ENCODE results near the gene PCP4L1.
A peak's percentile ranks its signal among the peaks of the same experiment; 100 is the strongest.

The PCP4L1 gene

DNA sequence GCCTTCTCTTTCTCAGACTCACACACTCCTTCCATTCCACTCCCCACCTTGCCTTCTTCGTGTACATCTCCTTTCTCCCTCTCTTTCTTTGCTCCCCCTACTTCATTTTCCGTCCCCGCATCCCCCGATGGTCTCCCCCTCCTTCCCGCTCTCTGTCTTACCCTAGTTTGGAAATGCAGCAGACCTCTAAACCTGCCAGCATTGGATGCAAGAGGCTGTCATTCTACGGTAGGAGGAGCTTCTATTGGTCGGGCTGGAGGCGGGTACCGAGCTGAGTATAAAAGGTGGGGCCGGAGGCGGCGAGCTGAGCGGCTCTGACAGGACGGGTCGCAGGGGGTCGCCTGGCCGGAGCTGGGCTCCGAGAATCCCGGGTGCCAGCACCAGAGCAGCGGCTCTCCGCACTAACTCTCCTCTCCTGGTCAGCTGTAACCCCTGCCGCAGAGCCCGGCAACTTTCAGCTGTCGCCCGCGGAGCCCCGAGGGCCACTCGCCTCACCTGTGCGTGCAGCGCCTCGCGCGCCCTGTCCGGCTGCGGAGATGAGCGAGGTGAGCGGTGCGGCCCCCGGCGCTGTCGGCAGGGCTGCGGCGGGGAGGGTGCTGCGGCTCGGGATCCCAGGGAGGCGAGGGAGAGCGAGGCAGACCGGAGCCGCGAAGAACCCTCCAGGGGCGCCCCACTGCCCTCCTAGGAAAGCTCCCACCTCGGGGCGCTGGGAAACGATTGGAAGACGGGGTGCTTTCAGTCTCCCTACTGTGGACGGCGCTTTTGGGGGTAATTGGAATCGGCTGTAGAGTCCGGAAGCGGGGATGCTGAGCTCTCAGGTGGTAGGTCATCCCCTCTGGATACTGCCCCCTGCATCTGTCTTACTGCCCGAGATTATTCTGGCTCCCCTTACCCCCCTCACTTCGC lies at the start of gene PCP4L1:
TSS of gene PCP4L1 (plus strand) at position 307 of the 906 bp plus-strand sequence. CDS start at position 537, 230 bp downstream.
- peaks cover 33% of the 10 kb centered on the region for H3K27me3 ChIP-seq (replicated peaks)
- peak; percentile 48 for DNase-seq
- in situ Hi-C loops (cut with HindIII; ENCODE audit: low pct_ligation_motif_present, low sequenced_read_pairs), result no loop called here
- peak within 1 kb of the TSS; percentile 56 for H3K4me3 ChIP-seq (ENCODE audit: low read depth, low read length)
- no peak within 1 kb of the TSS for H3K27ac ChIP-seq
- TF ChIP-seq, protein P1, sequence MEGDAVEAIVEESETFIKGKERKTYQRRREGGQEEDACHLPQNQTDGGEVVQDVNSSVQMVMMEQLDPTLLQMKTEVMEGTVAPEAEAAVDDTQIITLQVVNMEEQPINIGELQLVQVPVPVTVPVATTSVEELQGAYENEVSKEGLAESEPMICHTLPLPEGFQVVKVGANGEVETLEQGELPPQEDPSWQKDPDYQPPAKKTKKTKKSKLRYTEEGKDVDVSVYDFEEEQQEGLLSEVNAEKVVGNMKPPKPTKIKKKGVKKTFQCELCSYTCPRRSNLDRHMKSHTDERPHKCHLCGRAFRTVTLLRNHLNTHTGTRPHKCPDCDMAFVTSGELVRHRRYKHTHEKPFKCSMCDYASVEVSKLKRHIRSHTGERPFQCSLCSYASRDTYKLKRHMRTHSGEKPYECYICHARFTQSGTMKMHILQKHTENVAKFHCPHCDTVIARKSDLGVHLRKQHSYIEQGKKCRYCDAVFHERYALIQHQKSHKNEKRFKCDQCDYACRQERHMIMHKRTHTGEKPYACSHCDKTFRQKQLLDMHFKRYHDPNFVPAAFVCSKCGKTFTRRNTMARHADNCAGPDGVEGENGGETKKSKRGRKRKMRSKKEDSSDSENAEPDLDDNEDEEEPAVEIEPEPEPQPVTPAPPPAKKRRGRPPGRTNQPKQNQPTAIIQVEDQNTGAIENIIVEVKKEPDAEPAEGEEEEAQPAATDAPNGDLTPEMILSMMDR (IDR thresholded peaks at IDR 0.05; ENCODE audit: low read depth, low read length, missing control alignments), result no peak
- H3K36me3 ChIP-seq (replicated peaks), result no peaks in the 10 kb centered on the region

DNA sequence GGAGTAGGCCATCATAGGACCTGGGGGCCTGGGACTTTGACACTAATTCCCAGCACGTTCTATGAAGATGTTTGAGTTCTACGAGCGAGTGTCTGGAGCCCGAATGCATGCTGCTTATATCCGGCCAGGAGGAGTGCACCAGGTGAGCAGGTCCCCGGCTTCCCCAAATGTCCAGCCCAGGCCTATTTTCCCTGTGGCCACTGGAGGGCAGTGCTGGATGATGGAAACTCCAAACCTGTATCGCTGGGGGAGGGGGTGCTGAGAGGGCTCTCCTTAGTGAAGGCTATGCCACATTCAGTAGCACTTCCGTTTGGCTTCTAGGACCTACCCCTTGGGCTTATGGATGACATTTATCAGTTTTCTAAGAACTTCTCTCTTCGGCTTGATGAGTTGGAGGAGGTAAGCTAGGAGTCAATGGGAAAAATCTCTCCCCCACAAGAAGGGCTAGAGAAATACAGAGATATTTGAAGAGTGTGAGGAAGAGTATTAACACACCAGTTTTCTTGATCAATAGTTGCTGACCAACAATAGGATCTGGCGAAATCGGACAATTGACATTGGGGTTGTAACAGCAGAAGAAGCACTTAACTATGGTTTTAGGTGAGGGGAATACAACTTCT lies 48.6 kb upstream of the PCP4L1 start:
- Histone ChIP-seq H3K4me3 (ENCODE audit: low read depth, low read length) (no peak overlapping the region), H3K27me3 (replicated peaks) (no peaks in the 10 kb centered on the region), H3K27ac (no peak overlapping the region), H3K36me3 (replicated peaks) (peaks cover 77% of the 10 kb centered on the region)
- in situ Hi-C loops (cut with HindIII; ENCODE audit: low pct_ligation_motif_present, low sequenced_read_pairs), result loop anchor here (25.0 kb wide), 1 partner anchor 177 kb away; no protein-coding TSS in a partner anchor
- DNase-seq, result peak; percentile 59
- TF ChIP-seq, protein P1 (IDR thresholded peaks at IDR 0.05; ENCODE audit: low read depth, low read length, missing control alignments), result peak; percentile 94

DNA sequence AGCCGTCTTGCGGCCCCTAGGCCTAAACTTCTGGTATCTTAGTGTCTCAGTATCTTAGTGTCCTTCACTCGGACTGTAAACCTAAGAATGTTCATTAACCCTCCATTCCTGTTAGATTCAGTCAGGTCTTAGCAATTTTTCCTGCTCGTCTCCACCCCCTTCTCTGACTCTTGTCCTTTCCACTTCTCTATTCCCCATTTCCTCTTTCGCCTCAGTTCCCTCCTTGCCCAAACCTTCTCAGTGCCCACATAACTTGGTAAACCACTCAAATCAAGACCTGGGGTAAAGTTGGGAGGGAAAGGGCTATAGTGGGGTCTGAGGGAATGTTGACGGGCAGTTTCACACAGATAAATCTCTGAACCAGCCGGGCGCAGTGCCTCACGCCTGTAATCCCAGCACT lies 44.2 kb upstream of the PCP4L1 start:
- no peak overlapping the region for H3K27ac ChIP-seq
- TF ChIP-seq, protein P1 (IDR thresholded peaks at IDR 0.05; ENCODE audit: low read depth, low read length, missing control alignments), result no peak
- in situ Hi-C loops (cut with HindIII; ENCODE audit: low pct_ligation_motif_present, low sequenced_read_pairs), result loop anchor here (25.0 kb wide), 1 partner anchor 173 kb away; no protein-coding TSS in a partner anchor

DNA sequence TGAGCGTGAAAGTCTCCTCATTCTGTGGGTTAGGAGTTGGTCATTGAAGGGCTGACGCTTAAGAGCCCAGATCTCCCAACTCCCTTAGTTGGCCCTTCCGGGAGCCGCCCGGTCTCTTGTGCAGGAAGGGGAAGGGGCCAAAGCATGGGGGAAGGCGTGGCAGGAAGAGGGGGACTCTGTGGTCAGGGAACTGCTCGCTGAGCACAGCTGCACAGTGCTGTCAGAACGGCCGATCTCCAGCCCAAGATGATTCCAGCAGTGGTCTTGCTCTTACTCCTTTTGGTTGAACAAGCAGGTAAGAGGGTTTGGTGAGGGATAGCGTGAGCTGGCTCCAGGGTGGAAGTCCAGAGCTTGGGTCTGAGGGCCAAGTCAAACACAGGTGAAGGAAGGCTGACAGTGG lies 43.5 kb upstream of the PCP4L1 start, which contains the start of gene FCER1G:
TSS of gene FCER1G (plus strand) at position 220 of the 400 bp plus-strand sequence. CDS start at position 247, 27 bp downstream.
- TF ChIP-seq, protein P1 (IDR thresholded peaks at IDR 0.05; ENCODE audit: low read depth, low read length, missing control alignments), result no peak
- in situ Hi-C loops (cut with HindIII; ENCODE audit: low pct_ligation_motif_present, low sequenced_read_pairs), result loop anchor here (25.0 kb wide), 1 partner anchor 172 kb away; no protein-coding TSS in a partner anchor
- DNase-seq, result no peak
- Histone ChIP-seq H3K4me3 (ENCODE audit: low read depth, low read length) (no peak within 1 kb of the TSS), H3K27ac (no peak within 1 kb of the TSS), H3K36me3 (replicated peaks) (peaks cover 53% of the 10 kb centered on the region), H3K27me3 (replicated peaks) (no peaks in the 10 kb centered on the region)

More for the DNA sequence above, 44.2 kb upstream of the PCP4L1 start:
- Histone ChIP-seq H3K4me3 (ENCODE audit: low read depth, low read length) (no peak overlapping the region), H3K27me3 (replicated peaks) (no peaks in the 10 kb centered on the region), H3K36me3 (replicated peaks) (peaks cover 59% of the 10 kb centered on the region)
- DNase-seq, result no peak

DNA sequence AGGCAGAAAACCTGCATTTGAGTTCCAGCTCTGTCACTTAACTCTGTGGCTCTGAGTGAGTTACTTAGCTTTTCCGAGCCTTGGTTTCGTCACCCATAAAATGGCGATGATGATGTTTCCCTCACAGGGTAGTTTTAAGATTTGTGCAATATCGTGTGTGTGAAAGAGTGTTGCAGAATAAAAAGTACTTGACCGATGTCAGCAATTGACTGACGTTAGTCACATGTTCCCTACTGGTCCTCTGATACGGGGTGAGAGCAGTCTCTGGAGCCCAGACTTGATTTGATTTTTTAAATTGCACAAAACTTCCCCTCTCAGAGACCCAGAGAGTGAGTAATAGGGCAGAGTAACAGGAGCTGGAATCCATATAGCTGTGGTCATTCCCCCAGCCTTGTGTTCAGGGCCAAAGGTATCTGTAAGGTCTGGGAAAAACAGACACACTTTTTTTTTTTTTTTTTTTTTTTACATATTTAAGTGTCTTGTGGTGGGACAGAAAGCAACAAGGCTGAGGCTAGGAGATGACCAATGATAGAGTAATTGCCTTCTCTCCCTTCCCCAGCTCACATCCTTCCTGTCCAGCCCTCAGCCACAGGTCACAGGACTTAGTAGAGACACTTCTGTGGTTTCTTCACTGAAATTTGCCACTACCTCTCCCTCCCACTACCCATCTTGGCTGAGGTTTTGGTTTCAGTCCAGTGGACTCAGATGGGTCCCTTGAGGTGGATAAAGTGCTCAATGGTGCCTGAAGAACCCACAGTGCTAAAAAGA lies 41.4 kb upstream of the PCP4L1 start:
- peaks cover 33% of the 10 kb centered on the region for H3K36me3 ChIP-seq (replicated peaks)
- DNase-seq, result peak; percentile 85
- in situ Hi-C loops (cut with HindIII; ENCODE audit: low pct_ligation_motif_present, low sequenced_read_pairs), result loop anchor here (25.0 kb wide), 1 partner anchor 170 kb away; no protein-coding TSS in a partner anchor
- H3K27me3 ChIP-seq (replicated peaks), result no peaks in the 10 kb centered on the region
- peak overlapping the region; percentile 1 for H3K4me3 ChIP-seq (ENCODE audit: low read depth, low read length)
- peak overlapping the region; percentile 86 for H3K27ac ChIP-seq
- TF ChIP-seq, protein P1 (IDR thresholded peaks at IDR 0.05; ENCODE audit: low read depth, low read length, missing control alignments), result no peak

All from brain microvascular endothelial cell (primary cell).